PFSK-1 (cell line): Measurements from ENCODE around the gene MTUS2.

Experiments
- FOXP2 ChIP-seq: optimal IDR thresholded peaks from 2 replicates; pipeline ENCODE3; 2011; ENCODE audit warnings: borderline replicate concordance, control low read depth, inconsistent platforms; ENCODE audit not compliant: insufficient read depth; ENCODE audit errors: extremely low read length, extremely low read depth
- POLR2AphosphoS5 ChIP-seq: IDR thresholded peaks from 2 replicates; pipeline ENCODE4 v1.6.1; 2012; ENCODE audit warnings: low read depth, mild to moderate bottlenecking, control low read depth, low read length, moderate library complexity
- REST ChIP-seq, 2 experiments: IDR thresholded peaks; 2 replicates each; pipeline versions ENCODE4 v1.6.1 to v1.8.0; 2011 to 2012; ENCODE audit warnings: low read depth in 2 of 2, low read length in 2 of 2, control low read depth in 1 of 2, inconsistent platforms in 1 of 2, mild to moderate bottlenecking in 1 of 2, moderate library complexity in 1 of 2; ENCODE audit not compliant: insufficient read depth in 1 of 2
- SIN3A ChIP-seq: IDR thresholded peaks from 2 replicates; pipeline ENCODE4 v1.6.1; 2012; ENCODE audit warnings: mild to moderate bottlenecking, low read length, moderate library complexity, borderline replicate concordance; ENCODE audit not compliant: insufficient read depth
- TAF1 ChIP-seq: IDR thresholded peaks from 2 replicates; pipeline ENCODE4 v1.6.1; 2012; ENCODE audit warnings: low read length, control low read depth, borderline replicate concordance; ENCODE audit not compliant: insufficient read depth

MTUS2 gene

DNA sequence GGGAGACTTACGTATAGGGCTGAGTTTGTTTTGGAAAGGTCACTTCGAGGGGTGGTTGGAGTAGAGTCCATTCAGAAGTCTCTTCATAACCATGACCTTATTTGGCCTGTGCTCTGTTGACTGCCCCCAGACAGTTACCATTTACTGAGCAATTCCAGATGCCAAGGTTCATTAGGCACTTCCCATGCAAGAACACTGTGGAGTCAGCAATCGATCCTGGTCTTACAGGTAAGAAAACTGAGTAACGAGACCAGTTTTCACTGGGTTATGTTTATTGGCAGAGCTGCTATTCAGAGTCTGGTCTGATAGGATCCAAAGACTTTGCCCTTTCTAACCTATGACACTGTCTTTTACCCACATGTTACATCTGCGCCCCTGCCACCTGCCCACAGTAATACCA is 134.7 kb downstream of the MTUS2 start:
- no peak for TF ChIP-seq SIN3A
- no peak for TF ChIP-seq POLR2AphosphoS5
- no peak for TF ChIP-seq TAF1
- no peak for TF ChIP-seq FOXP2
- no peak for TF ChIP-seq REST (IDR thresholded peaks at IDR 0.05; ENCODE audit: insufficient read depth in 1 of 2, low read depth in 2 of 2, low read length in 2 of 2)

DNA sequence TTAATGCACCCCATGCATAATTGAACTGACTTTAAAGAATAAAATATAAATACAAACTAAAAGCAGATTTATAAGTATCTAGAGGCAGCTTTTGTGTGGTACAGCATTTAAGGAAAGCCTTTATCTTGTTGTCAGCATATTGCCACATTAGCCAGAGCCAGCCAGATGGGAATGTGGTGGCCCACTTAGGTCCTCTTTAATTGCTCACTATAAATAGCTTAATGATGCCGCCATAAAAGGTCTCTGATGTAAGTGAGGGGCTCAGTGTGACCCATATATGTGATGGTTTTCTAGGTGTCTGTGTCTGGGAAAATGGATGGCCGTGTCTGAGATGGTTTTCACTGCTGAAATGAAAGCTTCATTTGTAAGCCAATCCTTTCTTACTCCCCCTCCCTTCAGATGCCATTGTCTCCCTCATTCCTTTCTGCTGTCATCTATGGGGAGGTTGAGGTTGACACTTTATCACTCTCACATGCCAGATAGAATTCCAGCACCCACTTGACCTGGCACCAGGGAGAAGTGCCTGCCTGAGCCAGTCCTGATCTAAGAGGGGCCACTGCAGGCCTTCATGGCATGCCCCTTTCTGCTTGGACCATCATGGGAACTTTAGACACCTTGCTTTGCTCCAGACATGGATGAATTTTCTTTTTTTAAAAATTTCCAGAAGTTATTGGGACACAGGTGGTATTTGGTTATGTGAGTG is 135.3 kb downstream of the MTUS2 start:
- TF ChIP-seq REST (IDR thresholded peaks at IDR 0.05; ENCODE audit: insufficient read depth in 1 of 2, low read depth in 2 of 2, low read length in 2 of 2) (no peak), SIN3A (no peak), POLR2AphosphoS5 (no peak), TAF1 (no peak), FOXP2 (no peak)

DNA sequence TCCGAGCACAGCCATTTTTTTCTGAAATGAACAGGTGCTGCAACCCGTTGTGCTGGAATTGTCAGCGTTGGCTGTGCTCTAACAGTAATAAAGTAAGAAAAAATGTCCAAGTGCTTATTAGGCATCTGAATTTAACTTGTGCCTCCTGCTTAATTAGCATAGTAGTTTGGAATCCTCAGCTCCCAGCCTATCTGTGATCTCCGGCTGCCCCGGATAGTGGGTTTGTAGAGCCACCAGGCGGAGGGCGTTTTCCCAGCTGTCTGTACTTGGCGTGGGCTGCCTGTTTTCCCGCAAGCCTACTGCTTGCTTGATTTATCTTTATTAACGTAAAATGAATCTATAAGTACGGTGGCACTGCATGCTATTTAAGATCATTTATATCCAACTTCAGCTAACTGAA is 137.9 kb downstream of the MTUS2 start:
- TF ChIP-seq FOXP2: no peak

GRCh38 chr13:28958441-28958840 is 138.3 kb downstream of the MTUS2 start:
- TF ChIP-seq TAF1 (no peak), SIN3A (no peak), POLR2AphosphoS5 (no peak), REST (IDR thresholded peaks at IDR 0.05; ENCODE audit: insufficient read depth in 1 of 2, low read depth in 2 of 2, low read length in 2 of 2) (no peak), FOXP2 (no peak)

GRCh38 chr13:28964052-28964451 is 143.9 kb downstream of the MTUS2 start:
- TF ChIP-seq FOXP2: no peak
- no peak for TF ChIP-seq TAF1
- no peak for TF ChIP-seq REST (IDR thresholded peaks at IDR 0.05; ENCODE audit: insufficient read depth in 1 of 2, low read depth in 2 of 2, low read length in 2 of 2)
- TF ChIP-seq SIN3A: no peak
- no peak for TF ChIP-seq POLR2AphosphoS5
